Measurements from ENCODE around the gene TBC1D9.

DNA sequence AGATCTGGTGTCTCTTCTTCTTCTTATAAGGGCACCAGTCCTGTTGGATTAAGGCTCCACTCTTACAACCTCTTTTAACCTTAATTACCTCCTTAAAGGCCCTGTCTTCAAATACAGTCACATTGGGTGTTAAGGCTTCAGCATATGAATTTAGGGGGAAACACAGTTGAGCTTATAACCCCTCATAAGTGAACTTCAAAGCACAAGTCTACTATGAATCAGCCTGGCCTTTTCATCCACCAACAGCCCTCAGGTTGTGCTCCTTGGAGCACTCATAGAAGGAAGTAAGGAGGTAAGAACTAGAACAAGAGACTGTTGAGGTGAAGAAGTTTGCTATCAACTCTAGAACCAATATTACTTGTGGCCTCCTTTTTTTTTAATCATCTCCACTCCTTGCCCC is 18.8 kb upstream of the TBC1D9 start:
- TF ChIP-seq ZNF180 (CRISPR knock-in tag; IDR thresholded peaks at IDR 0.05; ENCODE audit: borderline replicate concordance, low read depth) (no peak), JUNB (CRISPR knock-in tag; IDR thresholded peaks at IDR 0.05; ENCODE audit: borderline replicate concordance) (no peak), BHLHE40 (IDR thresholded peaks at IDR 0.05; ENCODE audit: low read length) (no peak), ZFX (CRISPR knock-in tag; IDR thresholded peaks at IDR 0.05; ENCODE audit: low read depth) (no peak), ZNF468 (CRISPR knock-in tag; IDR thresholded peaks at IDR 0.05) (no peak), ZNF20 (CRISPR knock-in tag; IDR thresholded peaks at IDR 0.05) (no peak), ZNF501 (CRISPR knock-in tag; IDR thresholded peaks at IDR 0.05) (no peak), HDAC6 (IDR thresholded peaks at IDR 0.05; ENCODE audit: low read depth, low read length) (no peak), SMARCE1 (IDR thresholded peaks at IDR 0.05; ENCODE audit: borderline replicate concordance) (no peak), NBN (conservative IDR thresholded peaks at IDR 0.05) (no peak), YY1 (IDR thresholded peaks at IDR 0.05; ENCODE audit: insufficient read depth, insufficient replicate concordance, low read depth, low read length) (no peak)
- TF ChIP-seq, protein P1, sequence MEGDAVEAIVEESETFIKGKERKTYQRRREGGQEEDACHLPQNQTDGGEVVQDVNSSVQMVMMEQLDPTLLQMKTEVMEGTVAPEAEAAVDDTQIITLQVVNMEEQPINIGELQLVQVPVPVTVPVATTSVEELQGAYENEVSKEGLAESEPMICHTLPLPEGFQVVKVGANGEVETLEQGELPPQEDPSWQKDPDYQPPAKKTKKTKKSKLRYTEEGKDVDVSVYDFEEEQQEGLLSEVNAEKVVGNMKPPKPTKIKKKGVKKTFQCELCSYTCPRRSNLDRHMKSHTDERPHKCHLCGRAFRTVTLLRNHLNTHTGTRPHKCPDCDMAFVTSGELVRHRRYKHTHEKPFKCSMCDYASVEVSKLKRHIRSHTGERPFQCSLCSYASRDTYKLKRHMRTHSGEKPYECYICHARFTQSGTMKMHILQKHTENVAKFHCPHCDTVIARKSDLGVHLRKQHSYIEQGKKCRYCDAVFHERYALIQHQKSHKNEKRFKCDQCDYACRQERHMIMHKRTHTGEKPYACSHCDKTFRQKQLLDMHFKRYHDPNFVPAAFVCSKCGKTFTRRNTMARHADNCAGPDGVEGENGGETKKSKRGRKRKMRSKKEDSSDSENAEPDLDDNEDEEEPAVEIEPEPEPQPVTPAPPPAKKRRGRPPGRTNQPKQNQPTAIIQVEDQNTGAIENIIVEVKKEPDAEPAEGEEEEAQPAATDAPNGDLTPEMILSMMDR (CRISPR knock-in tag; IDR thresholded peaks at IDR 0.05), result no peak
- TF ChIP-seq, protein P2, sequence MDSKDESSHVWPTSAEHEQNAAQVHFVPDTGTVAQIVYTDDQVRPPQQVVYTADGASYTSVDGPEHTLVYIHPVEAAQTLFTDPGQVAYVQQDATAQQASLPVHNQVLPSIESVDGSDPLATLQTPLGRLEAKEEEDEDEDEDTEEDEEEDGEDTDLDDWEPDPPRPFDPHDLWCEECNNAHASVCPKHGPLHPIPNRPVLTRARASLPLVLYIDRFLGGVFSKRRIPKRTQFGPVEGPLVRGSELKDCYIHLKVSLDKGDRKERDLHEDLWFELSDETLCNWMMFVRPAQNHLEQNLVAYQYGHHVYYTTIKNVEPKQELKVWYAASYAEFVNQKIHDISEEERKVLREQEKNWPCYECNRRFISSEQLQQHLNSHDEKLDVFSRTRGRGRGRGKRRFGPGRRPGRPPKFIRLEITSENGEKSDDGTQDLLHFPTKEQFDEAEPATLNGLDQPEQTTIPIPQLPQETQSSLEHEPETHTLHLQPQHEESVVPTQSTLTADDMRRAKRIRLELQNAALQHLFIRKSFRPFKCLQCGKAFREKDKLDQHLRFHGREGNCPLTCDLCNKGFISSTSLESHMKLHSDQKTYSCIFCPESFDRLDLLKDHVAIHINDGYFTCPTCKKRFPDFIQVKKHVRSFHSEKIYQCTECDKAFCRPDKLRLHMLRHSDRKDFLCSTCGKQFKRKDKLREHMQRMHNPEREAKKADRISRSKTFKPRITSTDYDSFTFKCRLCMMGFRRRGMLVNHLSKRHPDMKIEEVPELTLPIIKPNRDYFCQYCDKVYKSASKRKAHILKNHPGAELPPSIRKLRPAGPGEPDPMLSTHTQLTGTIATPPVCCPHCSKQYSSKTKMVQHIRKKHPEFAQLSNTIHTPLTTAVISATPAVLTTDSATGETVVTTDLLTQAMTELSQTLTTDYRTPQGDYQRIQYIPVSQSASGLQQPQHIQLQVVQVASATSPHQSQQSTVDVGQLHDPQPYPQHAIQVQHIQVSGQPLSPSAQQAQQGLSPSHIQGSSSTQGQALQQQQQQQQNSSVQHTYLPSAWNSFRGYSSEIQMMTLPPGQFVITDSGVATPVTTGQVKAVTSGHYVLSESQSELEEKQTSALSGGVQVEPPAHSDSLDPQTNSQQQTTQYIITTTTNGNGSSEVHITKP (CRISPR knock-in tag; IDR thresholded peaks at IDR 0.05; ENCODE audit: low read depth), result no peak
- TF ChIP-seq, protein P3, sequence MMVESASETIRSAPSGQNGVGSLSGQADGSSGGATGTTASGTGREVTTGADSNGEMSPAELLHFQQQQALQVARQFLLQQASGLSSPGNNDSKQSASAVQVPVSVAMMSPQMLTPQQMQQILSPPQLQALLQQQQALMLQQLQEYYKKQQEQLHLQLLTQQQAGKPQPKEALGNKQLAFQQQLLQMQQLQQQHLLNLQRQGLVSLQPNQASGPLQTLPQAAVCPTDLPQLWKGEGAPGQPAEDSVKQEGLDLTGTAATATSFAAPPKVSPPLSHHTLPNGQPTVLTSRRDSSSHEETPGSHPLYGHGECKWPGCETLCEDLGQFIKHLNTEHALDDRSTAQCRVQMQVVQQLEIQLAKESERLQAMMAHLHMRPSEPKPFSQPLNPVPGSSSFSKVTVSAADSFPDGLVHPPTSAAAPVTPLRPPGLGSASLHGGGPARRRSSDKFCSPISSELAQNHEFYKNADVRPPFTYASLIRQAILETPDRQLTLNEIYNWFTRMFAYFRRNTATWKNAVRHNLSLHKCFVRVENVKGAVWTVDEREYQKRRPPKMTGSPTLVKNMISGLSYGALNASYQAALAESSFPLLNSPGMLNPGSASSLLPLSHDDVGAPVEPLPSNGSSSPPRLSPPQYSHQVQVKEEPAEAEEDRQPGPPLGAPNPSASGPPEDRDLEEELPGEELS (CRISPR knock-in tag; IDR thresholded peaks at IDR 0.05), result no peak

Data from HepG2 (cell line).